HepG2 (cell line): ENCODE data around the gene TALDO1. TPM values are rescaled to one million over a fixed set of nuclear protein-coding genes. Genes with fewer than 3 reads are reported as not detected.

Source experiments
- CREB1 ChIP-seq, 2 experiments: fragments of 450-650 bp in 1 of 2; IDR thresholded peaks; 2 replicates each; pipeline ENCODE4 v1.6.1; 2016 to 2017; ENCODE audit warnings: control low read depth in 1 of 2, mild to moderate bottlenecking in 1 of 2, missing compliant biosample characterization in 1 of 2, missing genetic modification characterization in 1 of 2
- FOXO1 ChIP-seq: sonication (generic); formaldehyde crosslinking; IDR thresholded peaks from 2 replicates; pipeline ENCODE4 v1.4.0; 2020; ENCODE audit warnings: missing genetic modification reagents
- GATAD2A ChIP-seq: IDR thresholded peaks from 2 replicates; pipeline ENCODE4 v1.6.1; 2016
- GPN1 ChIP-seq: sonication (generic); formaldehyde crosslinking; IDR thresholded peaks from 2 replicates; pipeline ENCODE4 v1.5.1; 2020; ENCODE audit warnings: missing genetic modification reagents, borderline replicate concordance
- KDM5B ChIP-seq: sonication (generic); formaldehyde crosslinking; IDR thresholded peaks from 2 replicates; pipeline ENCODE4 v1.4.0; 2020; ENCODE audit warnings: missing genetic modification reagents, mild to moderate bottlenecking, borderline replicate concordance
- PAWR ChIP-seq: sonication (generic); formaldehyde crosslinking; IDR thresholded peaks from 2 replicates; pipeline ENCODE4 v1.4.0; 2020; ENCODE audit warnings: missing genetic modification reagents, mild to moderate bottlenecking, borderline replicate concordance
- PAX8 ChIP-seq: sonication (generic); formaldehyde crosslinking; IDR thresholded peaks from 2 replicates; pipeline ENCODE4 v1.8.0; 2022; ENCODE audit warnings: mild to moderate bottlenecking, missing genetic modification reagents, borderline replicate concordance
- PCBP2 ChIP-seq: fragments of 200-400 bp; formaldehyde crosslinking; optimal IDR thresholded peaks from 2 replicates; pipeline ENCODE3; 2018; ENCODE audit warnings: low read length, low read depth; ENCODE audit not compliant: poor library complexity, severe bottlenecking
- PPARG ChIP-seq: conservative IDR thresholded peaks from 2 replicates; pipeline ENCODE4 v1.6.1; 2016; ENCODE audit warnings: missing biosample characterization, missing genetic modification reagents
- SIX4 ChIP-seq: sonication (generic); formaldehyde crosslinking; IDR thresholded peaks from 2 replicates; pipeline ENCODE4 v1.4.0; 2020; ENCODE audit warnings: missing genetic modification reagents
- TARDBP ChIP-seq: sonication (generic); formaldehyde crosslinking; IDR thresholded peaks from 2 replicates; pipeline ENCODE4 v1.8.0; 2022; ENCODE audit warnings: mild to moderate bottlenecking, missing genetic modification reagents
- TMF1 ChIP-seq: sonication (generic); formaldehyde crosslinking; IDR thresholded peaks from 2 replicates; pipeline ENCODE4 v1.8.1; 2022; ENCODE audit warnings: low read depth, missing genetic modification reagents
- TOE1 ChIP-seq: sonication (generic); formaldehyde crosslinking; IDR thresholded peaks from 2 replicates; pipeline ENCODE4 v1.4.0; 2020; ENCODE audit warnings: mild to moderate bottlenecking, missing genetic modification reagents
- U2AF2 ChIP-seq: fragments of 200-400 bp; formaldehyde crosslinking; IDR thresholded peaks from 2 replicates; pipeline ENCODE4 v1.6.1; 2017; ENCODE audit warnings: low read depth, mild to moderate bottlenecking, low read length
- YEATS4 ChIP-seq: sonication (generic); formaldehyde crosslinking; IDR thresholded peaks from 2 replicates; pipeline ENCODE4 v1.4.0; 2020; ENCODE audit warnings: missing genetic modification reagents, borderline replicate concordance
- ZC3H13 ChIP-seq: sonication (generic); formaldehyde crosslinking; IDR thresholded peaks from 2 replicates; pipeline ENCODE4 v1.8.1; 2023; ENCODE audit warnings: mild to moderate bottlenecking, missing genetic modification reagents, moderate library complexity
- ZFP36L2 ChIP-seq: sonication (generic); formaldehyde crosslinking; IDR thresholded peaks from 2 replicates; pipeline ENCODE4 v1.4.0; 2020; ENCODE audit warnings: missing genetic modification reagents
- ZKSCAN5 ChIP-seq: sonication (generic); formaldehyde crosslinking; IDR thresholded peaks from 2 replicates; pipeline ENCODE4 v1.5.1; 2020; ENCODE audit warnings: mild to moderate bottlenecking, missing genetic modification reagents
- ZKSCAN8 ChIP-seq: IDR thresholded peaks from 2 replicates; pipeline ENCODE4 v1.6.1; 2016; ENCODE audit warnings: borderline replicate concordance, missing genetic modification reagents, missing compliant biosample characterization
- ZMAT3 ChIP-seq: sonication (generic); formaldehyde crosslinking; conservative IDR thresholded peaks from 2 replicates; pipeline ENCODE4 v1.7.0; 2021; ENCODE audit warnings: missing genetic modification reagents
- ZNF605 ChIP-seq: sonication (generic); formaldehyde crosslinking; IDR thresholded peaks from 2 replicates; pipeline ENCODE4 v1.8.0; 2022; ENCODE audit warnings: mild to moderate bottlenecking, missing genetic modification reagents
- ZNF780A ChIP-seq: sonication (generic); formaldehyde crosslinking; IDR thresholded peaks from 2 replicates; pipeline ENCODE4 v1.8.0; 2022; ENCODE audit warnings: mild to moderate bottlenecking, missing genetic modification reagents, moderate library complexity
- ZNF883 ChIP-seq: sonication (generic); formaldehyde crosslinking; IDR thresholded peaks from 2 replicates; pipeline ENCODE4 v1.5.1; 2020; ENCODE audit warnings: mild to moderate bottlenecking, missing genetic modification reagents; ENCODE audit errors: not compliant biosample characterization
- polyA plus RNA-seq, 8 experiments: library from polyadenylated mRNA; depleted of rRNA in 3 of 8; stranded (reverse) in 7 of 8; unstranded in 1 of 8; fragments of >200 nt; fragmentation: Illumina TruSeq in 4 of 8; extraction: Trizol in 4 of 8; gene quantifications; 2 replicates each; pipeline versions ENCODE4 v1.2.1 to v1.2.3, GENCODE V29; 2011 to 2016; ENCODE audit warnings: low read depth in 4 of 8, missing spikeins in 1 of 8, mixed read lengths in 1 of 8; ENCODE audit not compliant: insufficient read depth in 1 of 8
- total RNA-seq, 5 experiments: library from RNA; depleted of rRNA; stranded (reverse); fragments of >200 nt; fragmentation: Illumina TruSeq; extraction: Trizol; gene quantifications; 2 replicates each; pipeline ENCODE4 v1.2.3, GENCODE V29; 2016; ENCODE audit warnings: low read depth in 1 of 5
- TF ChIP-seq, protein P1 (sequence below): sonication (generic); formaldehyde crosslinking; IDR thresholded peaks from 2 replicates; pipeline ENCODE4 v1.4.0; 2020; ENCODE audit warnings: missing genetic modification reagents
- TF ChIP-seq, protein P2 (sequence below): sonication (generic); formaldehyde crosslinking; IDR thresholded peaks from 2 replicates; pipeline ENCODE4 v1.5.1; 2020; ENCODE audit warnings: mild to moderate bottlenecking, missing genetic modification reagents
- TF ChIP-seq, protein P3 (sequence below): sonication (generic); formaldehyde crosslinking; IDR thresholded peaks from 2 replicates; pipeline ENCODE4 v1.5.0; 2020; ENCODE audit warnings: missing genetic modification reagents, mild to moderate bottlenecking, borderline replicate concordance

The TALDO1 gene
- total and polyA plus RNA-seq, 2 of the 13 experiments (the other 11 are each of a cell fraction or from before 2014, with no cell fraction given): 107 to 240 TPM

DNA sequence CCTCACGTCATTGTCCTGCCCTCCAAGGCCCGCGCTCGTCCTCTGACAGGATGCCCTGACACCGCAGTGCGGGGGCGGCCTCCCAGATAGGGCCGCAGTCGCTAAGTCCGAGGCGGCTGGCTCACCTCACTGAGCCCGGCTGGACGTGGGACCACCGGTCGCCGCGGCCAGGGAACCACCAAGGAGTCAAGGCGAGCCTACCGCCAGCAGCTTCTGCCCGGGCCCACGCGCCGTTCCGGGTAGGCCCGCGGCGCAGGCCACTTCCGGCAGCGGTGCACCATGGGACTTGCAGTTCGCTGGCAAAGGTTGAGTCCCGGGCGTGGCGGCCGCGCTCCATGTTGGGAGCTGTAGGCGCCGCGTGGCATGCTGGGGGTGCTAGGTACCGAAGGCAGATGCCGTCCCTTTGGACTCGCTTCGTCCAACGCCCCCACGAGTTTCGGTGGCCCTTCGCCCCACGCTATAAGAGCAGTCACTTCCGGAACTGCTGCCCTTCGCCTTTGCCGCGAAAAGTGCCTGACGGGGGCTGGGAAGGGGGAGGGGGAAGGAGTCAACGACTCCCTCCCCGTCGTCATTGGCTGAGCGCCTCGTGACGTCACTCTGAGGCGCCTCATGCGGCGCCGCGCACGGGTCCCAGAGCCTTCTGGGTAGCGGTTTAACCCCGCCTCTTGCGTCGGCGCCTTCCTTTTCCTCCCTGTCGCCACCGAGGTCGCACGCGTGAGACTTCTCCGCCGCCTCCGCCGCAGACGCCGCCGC, 62.2 kb downstream of the TALDO1 start, which contains the start of gene RPLP2 (continued):
- TF ChIP-seq, protein P1, sequence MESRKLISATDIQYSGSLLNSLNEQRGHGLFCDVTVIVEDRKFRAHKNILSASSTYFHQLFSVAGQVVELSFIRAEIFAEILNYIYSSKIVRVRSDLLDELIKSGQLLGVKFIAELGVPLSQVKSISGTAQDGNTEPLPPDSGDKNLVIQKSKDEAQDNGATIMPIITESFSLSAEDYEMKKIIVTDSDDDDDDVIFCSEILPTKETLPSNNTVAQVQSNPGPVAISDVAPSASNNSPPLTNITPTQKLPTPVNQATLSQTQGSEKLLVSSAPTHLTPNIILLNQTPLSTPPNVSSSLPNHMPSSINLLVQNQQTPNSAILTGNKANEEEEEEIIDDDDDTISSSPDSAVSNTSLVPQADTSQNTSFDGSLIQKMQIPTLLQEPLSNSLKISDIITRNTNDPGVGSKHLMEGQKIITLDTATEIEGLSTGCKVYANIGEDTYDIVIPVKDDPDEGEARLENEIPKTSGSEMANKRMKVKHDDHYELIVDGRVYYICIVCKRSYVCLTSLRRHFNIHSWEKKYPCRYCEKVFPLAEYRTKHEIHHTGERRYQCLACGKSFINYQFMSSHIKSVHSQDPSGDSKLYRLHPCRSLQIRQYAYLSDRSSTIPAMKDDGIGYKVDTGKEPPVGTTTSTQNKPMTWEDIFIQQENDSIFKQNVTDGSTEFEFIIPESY (CRISPR knock-in tag): no peak
- TF ChIP-seq, protein P2, sequence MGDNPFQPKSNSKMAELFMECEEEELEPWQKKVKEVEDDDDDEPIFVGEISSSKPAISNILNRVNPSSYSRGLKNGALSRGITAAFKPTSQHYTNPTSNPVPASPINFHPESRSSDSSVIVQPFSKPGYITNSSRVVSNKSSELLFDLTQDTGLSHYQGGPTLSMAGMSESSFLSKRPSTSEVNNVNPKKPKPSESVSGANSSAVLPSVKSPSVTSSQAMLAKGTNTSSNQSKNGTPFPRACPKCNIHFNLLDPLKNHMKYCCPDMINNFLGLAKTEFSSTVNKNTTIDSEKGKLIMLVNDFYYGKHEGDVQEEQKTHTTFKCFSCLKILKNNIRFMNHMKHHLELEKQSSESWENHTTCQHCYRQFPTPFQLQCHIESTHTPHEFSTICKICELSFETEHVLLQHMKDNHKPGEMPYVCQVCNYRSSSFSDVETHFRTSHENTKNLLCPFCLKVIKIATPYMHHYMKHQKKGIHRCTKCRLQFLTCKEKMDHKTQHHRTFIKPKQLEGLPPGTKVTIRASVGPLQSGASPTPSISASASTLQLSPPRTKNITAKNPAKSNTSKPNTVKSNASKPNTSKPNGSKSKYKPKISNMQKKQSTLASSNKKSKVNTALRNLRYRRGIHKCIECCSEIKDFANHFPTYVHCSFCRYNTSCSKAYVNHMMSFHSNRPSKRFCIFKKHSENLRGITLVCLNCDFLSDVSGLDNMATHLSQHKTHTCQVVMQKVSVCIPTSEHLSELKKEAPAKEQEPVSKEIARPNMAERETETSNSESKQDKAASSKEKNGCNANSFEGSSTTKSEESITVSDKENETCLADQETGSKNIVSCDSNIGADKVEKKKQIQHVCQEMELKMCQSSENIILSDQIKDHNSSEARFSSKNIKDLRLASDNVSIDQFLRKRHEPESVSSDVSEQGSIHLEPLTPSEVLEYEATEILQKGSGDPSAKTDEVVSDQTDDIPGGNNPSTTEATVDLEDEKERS: peak; percentile 84
- TF ChIP-seq, protein P3, sequence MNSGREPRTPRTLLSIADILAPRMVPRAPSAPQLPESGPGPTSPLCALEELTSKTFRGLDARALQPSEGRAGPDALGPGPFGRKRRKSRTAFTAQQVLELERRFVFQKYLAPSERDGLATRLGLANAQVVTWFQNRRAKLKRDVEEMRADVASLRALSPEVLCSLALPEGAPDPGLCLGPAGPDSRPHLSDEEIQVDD (CRISPR knock-in tag): peak; percentile 86; the same call in 1 of the 2 replicates
- TF ChIP-seq PAX8 (CRISPR knock-in tag) (no peak), YEATS4 (peak; percentile 98), TMF1 (CRISPR knock-in tag) (peak; percentile 36; the same call in 1 of the 2 replicates), ZFP36L2 (CRISPR knock-in tag) (no peak), PAWR (CRISPR knock-in tag) (no peak), PCBP2 (no peak), TARDBP (CRISPR knock-in tag) (peak; percentile 88), ZKSCAN8 (CRISPR knock-in tag) (peak; percentile 66; the same call in 1 of the 2 replicates), CREB1 (IDR thresholded peaks at IDR 0.05) (peak; percentile 100), CREB1 (CRISPR knock-in tag; IDR thresholded peaks at IDR 0.05) (peak; percentile 98), ZNF605 (peak; percentile 83), ZNF883 (peak; percentile 95), ZNF780A (CRISPR knock-in tag) (peak; percentile 57; the same call in 1 of the 2 replicates), ZC3H13 (CRISPR knock-in tag) (no peak), GPN1 (no peak), FOXO1 (CRISPR knock-in tag) (peak; percentile 37; the same call in 1 of the 2 replicates), KDM5B (CRISPR knock-in tag) (peak; percentile 91), ZMAT3 (CRISPR knock-in tag) (peak; percentile 89), PPARG (CRISPR knock-in tag) (no peak; the same call in none of the 2 replicates), SIX4 (CRISPR knock-in tag) (no peak), TOE1 (CRISPR knock-in tag) (no peak), ZKSCAN5 (no peak), U2AF2 (no peak), GATAD2A (CRISPR knock-in tag) (no peak; the same call in 1 of the 2 replicates)
